Kidney (tissue), 14 donors: ENCODE measurements around the gene MIEF1. TPM values are rescaled to one million over a fixed set of nuclear protein-coding genes. Genes with fewer than 3 reads are reported as not detected.

Experiments used
- DNase-seq, 5 donors: peaks; one replicate each; pipeline ENCODE4 v3.0.0-alpha.2; 2013 to 2020
- FAIRE-seq: peaks from 2 replicates; lab custom pipeline; 2012; peaks lifted over from hg19 to GRCh38; lab: Jason Lieb, UNC
- H3K27ac ChIP-seq, 2 donors: one replicate each; pipeline ENCODE4 v1.7.0; 2013; ENCODE audit warnings: low read depth in 2 of 2, low read length in 2 of 2, inconsistent platforms in 1 of 2
- H3K27me3 ChIP-seq: one replicate; pipeline ENCODE4 v1.7.1; 2013; ENCODE audit warnings: low read length, inconsistent platforms; ENCODE audit not compliant: control insufficient read depth, insufficient read depth
- H3K36me3 ChIP-seq, 3 donors: one replicate each; pipeline versions ENCODE4 v1.7.0 to v1.7.1; 2013; ENCODE audit warnings: low read length in 3 of 3, control low read depth in 1 of 3, inconsistent platforms in 1 of 3; ENCODE audit not compliant: insufficient read depth in 3 of 3, control insufficient read depth in 2 of 3
- H3K4me1 ChIP-seq, 3 donors: one replicate each; pipeline versions ENCODE4 v1.7.0 to v1.7.1; 2013; ENCODE audit warnings: low read length in 3 of 3, inconsistent platforms in 1 of 3, low read depth in 1 of 3; ENCODE audit not compliant: control insufficient read depth in 2 of 3, insufficient read depth in 2 of 3
- H3K4me3 ChIP-seq, 3 donors: one replicate each; pipeline versions ENCODE4 v1.7.0 to v1.8.1; 2013; ENCODE audit warnings: low read length in 3 of 3, control low read depth in 1 of 3, inconsistent platforms in 1 of 3
- H3K9ac ChIP-seq, 3 donors: one replicate each; pipeline versions ENCODE4 v1.7.0 to v1.7.1; 2013; ENCODE audit warnings: low read length in 3 of 3, control low read depth in 1 of 3, inconsistent platforms in 1 of 3
- H3K9me3 ChIP-seq, 3 donors: one replicate each; pipeline versions ENCODE4 v1.7.0 to v1.7.1; 2013; ENCODE audit warnings: low read length in 3 of 3, control low read depth in 1 of 3, inconsistent platforms in 1 of 3; ENCODE audit not compliant: control insufficient read depth in 2 of 3, insufficient read depth in 1 of 3
- intact Hi-C: fragments of 100-400 bp; cut with DNase I; formaldehyde crosslinking; loops from one replicate; pipeline ENCODE4 v1.11.1; 2022
- polyA plus RNA-seq: library from polyadenylated mRNA; stranded (reverse); fragments of 350-450 nt; fragmentation: Illumina TruSeq; extraction: RNeasy Lipid Tissue Mini Kit (QIAGEN cat#74804); gene quantifications from one replicate; pipeline ENCODE4 v1.2.3, GENCODE V29; 2014; ENCODE audit warnings: low read depth, low replicate concordance; ENCODE audit not compliant: insufficient read depth
- total RNA-seq: library from RNA; stranded (reverse); fragmentation: NEBNext Ultra II Directional; extraction: Animal tissue kit (Norgen Biotek cat#: 25700); gene quantifications from one replicate; pipeline ENCODE4 v1.2.1, GENCODE V29; 2021
- TF ChIP-seq, protein P1 (sequence below): IDR thresholded peaks from 3 replicates; pipeline ENCODE4 v1.5.1; 2012; ENCODE audit warnings: mild to moderate bottlenecking, moderate library complexity, borderline replicate concordance; ENCODE audit not compliant: insufficient read depth; ENCODE audit errors: extremely low read depth
- donor health status: control.
- donor health status: control.
- donor health status: control.
- donor health status: control.
- donor health status: control.
- donor health status: DM: yes; HTN: yes; CAD: no.
- donor health status: Normal renal cell carcinoma (clear cell type).

MIEF1 gene
- total and polyA plus RNA-seq, 2 donors from 2014 or later, result 13.0 to 27.9 TPM

DNA sequence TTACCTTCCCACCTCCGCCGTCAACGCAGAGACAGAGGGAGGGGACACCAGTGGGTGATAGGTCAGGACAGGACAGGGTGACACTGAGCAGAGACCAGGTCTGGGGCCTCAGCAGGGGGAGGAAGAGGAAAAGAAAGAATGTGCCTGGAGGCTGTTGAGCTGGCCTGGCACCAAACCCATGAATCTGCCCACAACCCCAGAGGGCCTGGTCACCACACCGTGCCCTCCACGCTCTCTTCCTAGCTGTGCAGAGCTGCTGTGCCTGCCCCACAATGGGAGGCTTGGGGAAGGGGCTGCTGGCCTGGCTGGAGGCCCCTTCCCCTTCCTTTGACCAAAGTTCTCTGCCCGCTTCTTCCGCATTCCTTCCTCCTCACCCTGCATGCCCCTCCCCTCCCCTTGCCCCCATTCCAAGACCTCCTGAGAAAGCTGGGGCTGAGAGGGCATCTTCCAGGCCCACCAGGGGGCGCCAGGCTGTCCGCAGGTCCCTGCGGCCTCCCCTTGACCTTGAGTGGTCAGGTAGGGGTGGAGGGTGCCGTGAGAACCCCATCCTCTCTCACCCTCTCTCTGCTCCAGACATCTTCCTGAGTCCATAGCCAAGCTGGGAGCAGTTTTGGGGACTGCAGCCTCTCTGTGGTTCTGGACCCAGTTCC is 57.5 kb downstream of the MIEF1 start:
- intact Hi-C loops, result no loop called here
- Histone ChIP-seq H3K27ac (no peak overlapping the region), H3K36me3 (peaks cover 0 to 3% (median 0%) of the 10 kb centered on the region in 3 donors), H3K4me1 (no peaks in the 10 kb centered on the region), H3K27me3 (peaks cover 6% of the 10 kb centered on the region), H3K9ac (no peak overlapping the region), H3K9me3 (no peaks in the 10 kb centered on the region), H3K4me3 (no peak overlapping the region)
- no peak for FAIRE-seq
- TF ChIP-seq, protein P1, sequence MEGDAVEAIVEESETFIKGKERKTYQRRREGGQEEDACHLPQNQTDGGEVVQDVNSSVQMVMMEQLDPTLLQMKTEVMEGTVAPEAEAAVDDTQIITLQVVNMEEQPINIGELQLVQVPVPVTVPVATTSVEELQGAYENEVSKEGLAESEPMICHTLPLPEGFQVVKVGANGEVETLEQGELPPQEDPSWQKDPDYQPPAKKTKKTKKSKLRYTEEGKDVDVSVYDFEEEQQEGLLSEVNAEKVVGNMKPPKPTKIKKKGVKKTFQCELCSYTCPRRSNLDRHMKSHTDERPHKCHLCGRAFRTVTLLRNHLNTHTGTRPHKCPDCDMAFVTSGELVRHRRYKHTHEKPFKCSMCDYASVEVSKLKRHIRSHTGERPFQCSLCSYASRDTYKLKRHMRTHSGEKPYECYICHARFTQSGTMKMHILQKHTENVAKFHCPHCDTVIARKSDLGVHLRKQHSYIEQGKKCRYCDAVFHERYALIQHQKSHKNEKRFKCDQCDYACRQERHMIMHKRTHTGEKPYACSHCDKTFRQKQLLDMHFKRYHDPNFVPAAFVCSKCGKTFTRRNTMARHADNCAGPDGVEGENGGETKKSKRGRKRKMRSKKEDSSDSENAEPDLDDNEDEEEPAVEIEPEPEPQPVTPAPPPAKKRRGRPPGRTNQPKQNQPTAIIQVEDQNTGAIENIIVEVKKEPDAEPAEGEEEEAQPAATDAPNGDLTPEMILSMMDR, result no peak
- DNase-seq, result no peak

DNA sequence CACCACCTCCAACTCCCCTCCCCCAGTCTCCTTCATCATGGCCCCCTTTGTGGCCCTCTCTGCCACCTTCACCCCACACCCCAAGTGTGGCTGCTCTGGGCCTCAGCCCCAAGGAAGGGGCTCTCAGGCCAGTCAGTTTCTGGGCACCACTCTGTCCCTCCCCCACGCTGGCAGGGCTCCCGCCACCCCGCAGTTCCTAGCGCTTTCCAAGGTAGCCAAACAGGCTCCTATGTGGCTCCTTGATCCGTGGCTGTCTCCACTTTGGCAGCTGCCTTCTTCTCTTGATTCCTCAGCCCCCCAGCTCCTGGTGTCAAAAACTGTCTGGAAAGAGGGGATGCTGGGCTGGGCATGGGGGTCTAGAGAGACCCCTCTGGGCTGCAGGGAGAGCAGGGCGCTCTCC is 58.0 kb downstream of the MIEF1 start:
- Histone ChIP-seq H3K27ac (no peak overlapping the region), H3K4me1 (no peaks in the 10 kb centered on the region), H3K4me3 (no peak overlapping the region), H3K9ac (no peak overlapping the region), H3K27me3 (peaks cover 6% of the 10 kb centered on the region), H3K9me3 (no peaks in the 10 kb centered on the region), H3K36me3 (peaks cover 0 to 3% (median 0%) of the 10 kb centered on the region in 3 donors)
- TF ChIP-seq, protein P1, result no peak
- intact Hi-C loops, result no loop called here
- FAIRE-seq (no peak), DNase-seq (no peak)

DNA sequence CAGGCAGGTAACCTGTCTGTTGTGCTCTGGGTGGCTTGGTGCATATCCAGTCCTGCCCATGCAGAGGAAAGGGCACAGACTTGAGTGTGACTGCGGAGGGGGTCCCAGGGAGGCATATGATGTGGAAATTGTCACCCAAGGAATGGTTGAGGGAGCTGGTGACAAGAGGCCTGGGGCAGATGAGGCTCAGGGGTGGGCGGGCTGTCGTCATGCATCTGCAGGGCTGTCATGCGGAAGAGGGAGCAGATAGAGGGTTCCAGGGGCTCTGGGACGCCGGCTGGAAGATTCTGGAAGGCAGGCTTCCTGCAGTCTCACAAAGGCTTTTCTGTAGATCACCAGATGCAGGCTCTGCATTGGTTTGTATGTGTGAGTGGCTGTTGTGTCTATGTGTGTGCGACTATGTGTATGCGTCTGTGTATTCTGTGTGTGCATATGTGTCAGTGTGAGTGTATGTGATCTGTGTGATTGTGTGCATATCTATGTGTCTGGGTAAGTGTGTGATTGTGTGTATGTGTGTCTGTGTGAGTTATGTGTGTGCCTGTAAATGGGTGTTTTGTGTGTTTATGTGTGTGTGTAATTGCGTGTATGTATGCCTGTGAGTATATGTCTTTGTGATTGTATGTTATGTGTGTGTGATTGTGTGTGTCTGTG is 60.9 kb downstream of the MIEF1 start:
- Histone ChIP-seq H3K9ac (no peak overlapping the region), H3K4me1 (no peaks in the 10 kb centered on the region), H3K4me3 (no peak overlapping the region), H3K27me3 (no peaks in the 10 kb centered on the region), H3K27ac (no peak overlapping the region), H3K36me3 (peaks cover 0 to 3% (median 0%) of the 10 kb centered on the region in 3 donors), H3K9me3 (peaks cover 0 to 2% (median 0%) of the 10 kb centered on the region in 3 donors)
- intact Hi-C loops, result no loop called here
- DNase-seq, result no peak
- TF ChIP-seq, protein P1, result no peak
- no peak for FAIRE-seq
